ENCODE measurements around the gene P4HB. TPM values are rescaled to one million over a fixed set of nuclear protein-coding genes. Genes with fewer than 3 reads are reported as not detected.

The P4HB gene
- total RNA-seq, 2 donors from 2014 or later, result 560 to 669 TPM

GRCh38 chr17:81821603-81822311, 38.6 kb downstream of the P4HB start:
- intact Hi-C loops (cut with DNase I, micrococcal nuclease), result no loop called here
- ATAC-seq (peak; percentile 94), DNase-seq (peak; percentile 95 to 96)

DNA sequence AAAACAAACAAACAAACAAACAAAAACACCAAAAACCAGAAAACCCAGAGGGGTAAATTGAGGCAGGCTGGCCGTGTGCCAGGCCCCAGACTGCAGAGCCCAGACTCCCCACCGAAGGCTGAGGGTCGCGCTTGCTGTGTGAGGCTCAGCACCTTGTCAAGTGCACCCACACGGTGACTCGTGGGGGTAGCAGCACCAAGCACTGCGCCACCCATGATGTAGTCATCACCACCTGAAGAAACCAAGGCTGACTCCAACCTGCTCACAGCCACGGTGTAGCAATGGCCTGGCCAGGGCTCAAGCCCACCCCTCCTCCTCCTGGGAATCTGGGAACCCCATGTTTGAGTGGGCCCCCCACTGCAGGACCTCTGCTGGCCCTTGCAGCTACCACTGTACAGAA, 39.2 kb downstream of the P4HB start:
- intact Hi-C loops (cut with DNase I, micrococcal nuclease), result no loop called here
- DNase-seq (no peak), ATAC-seq (no peak)

DNA sequence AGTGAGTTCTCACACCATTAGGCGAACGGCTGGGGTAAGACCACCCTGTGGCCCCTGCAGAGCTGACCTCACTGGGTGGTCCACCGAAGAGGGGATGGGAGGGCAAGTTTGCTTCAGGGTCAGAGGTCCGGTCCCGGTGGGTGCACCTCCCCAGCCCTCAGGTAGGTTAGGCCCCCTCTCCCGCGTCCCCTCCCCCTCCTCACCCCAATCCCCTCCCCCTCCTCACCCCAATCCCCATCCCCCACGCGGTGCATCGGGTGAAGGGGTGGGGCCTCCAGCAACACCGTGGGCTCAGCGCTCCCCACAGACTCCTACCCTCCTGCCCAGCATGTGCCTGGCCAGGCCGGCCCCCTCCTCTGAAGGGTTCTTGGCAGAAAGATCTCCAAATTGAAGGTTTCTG, 40.6 kb downstream of the P4HB start:
- intact Hi-C loops (cut with DNase I, micrococcal nuclease), result no loop called here
- no peak for DNase-seq
- ATAC-seq, result no peak

- intact Hi-C loops (cut with DNase I, micrococcal nuclease), result no loop called here
- DNase-seq, result no peak
- no peak for ATAC-seq
Observed at GRCh38 chr17:81817758-81818147, 42.6 kb downstream of the P4HB start.

- DNase-seq, result peak; percentile 44 to 77
- peak; percentile 95 for ATAC-seq
- intact Hi-C loops (cut with DNase I, micrococcal nuclease), result no loop called here
Observed at GRCh38 chr17:81815646-81815986, 44.7 kb downstream of the P4HB start.

- ATAC-seq (peak; percentile 34), DNase-seq (no peak)
- intact Hi-C loops (cut with DNase I, micrococcal nuclease), result no loop called here
Observed at GRCh38 chr17:81814748-81815645, 45.3 kb downstream of the P4HB start.

DNA sequence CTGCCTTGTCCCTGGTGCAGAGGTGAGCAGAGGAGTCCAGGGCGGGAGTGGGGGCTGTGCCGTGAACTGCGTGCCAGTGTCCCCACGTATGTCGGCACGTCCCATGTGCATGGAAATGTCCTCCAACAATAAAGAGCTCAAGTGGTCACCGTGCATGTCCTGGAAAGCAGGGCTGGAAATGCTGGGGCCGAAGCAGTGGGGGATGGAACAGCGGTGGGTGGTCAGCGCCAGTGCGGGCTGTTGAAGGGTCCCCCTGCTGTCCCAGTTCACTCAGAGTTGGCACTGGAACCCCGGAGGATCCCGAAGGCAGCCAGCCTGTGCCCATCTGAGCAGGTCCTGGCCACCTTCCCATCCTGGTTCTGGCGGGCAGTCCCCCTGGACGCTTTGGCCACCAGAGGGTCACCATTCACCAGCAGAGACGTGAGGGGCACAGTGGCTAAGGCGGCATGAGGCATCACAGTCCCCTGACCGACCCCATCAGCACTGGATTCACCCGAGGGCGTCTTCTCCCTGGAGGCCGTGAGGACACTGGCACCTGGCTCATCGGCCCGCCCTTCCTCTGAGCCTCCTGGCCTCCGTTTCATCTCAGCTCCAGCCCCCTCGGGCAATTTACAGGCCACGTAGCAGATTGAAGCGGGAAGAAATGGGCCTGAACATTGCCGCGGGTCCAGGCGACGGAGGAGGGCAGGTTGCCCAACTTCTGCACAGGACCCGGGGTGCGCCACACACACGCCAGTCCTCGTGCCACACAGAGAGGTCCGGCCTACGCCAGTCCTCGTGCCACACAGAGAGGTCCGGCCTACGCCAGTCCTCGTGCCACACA, 46.3 kb downstream of the P4HB start:
- DNase-seq (no peak), ATAC-seq (no peak)
- intact Hi-C loops (cut with DNase I, micrococcal nuclease), result no loop called here

DNA sequence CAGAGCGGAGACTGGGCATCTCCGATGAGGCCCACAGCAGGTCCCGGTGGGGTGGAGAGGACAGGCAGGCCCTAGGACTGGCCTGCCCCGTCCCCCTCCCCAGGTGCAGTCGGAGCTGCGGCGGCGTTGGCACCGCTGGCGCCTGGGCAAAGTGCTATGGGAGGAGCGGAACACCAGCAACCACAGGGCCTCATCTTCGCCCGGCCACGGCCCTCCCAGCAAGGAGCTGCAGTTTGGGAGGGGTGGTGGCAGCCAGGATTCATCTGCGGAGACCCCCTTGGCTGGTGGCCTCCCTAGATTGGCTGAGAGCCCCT, 47.0 kb downstream of the P4HB start:
- DNase-seq (no peak), ATAC-seq (no peak)
- intact Hi-C loops (cut with DNase I, micrococcal nuclease), result no loop called here

DNA sequence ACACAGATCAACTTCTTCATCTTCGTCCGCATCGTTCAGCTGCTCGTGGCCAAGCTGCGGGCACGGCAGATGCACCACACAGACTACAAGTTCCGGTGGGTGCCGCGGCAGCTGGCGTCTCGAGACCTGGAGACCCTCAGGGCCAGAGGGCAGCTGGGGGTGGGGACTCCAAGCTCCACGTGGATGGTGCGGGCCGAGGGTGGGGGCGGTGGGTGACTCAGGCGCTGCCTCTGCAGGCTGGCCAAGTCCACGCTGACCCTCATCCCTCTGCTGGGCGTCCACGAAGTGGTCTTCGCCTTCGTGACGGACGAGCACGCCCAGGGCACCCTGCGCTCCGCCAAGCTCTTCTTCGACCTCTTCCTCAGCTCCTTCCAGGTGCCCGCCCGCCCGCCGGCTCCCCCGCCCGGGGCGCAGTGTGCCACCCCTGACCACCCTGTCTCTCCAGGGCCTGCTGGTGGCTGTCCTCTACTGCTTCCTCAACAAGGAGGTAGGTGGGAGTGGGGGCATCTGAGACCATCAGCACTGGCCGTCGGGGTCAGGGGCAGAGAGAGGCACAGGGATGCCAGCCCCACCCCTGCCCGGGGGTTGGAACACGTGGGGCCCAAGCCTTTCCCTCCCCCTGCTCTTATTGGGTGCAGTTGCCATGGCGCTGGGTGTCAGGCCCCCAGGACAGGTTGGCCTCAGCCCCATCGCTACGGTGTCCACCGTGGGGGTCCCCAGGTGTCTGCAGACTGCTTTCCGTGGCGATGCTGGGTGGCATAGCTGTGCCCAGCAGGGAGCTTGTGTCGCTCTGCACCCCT, 47.6 kb downstream of the P4HB start:
- no peak for DNase-seq
- no peak for ATAC-seq
- intact Hi-C loops (cut with DNase I, micrococcal nuclease), result no loop called here

DNA sequence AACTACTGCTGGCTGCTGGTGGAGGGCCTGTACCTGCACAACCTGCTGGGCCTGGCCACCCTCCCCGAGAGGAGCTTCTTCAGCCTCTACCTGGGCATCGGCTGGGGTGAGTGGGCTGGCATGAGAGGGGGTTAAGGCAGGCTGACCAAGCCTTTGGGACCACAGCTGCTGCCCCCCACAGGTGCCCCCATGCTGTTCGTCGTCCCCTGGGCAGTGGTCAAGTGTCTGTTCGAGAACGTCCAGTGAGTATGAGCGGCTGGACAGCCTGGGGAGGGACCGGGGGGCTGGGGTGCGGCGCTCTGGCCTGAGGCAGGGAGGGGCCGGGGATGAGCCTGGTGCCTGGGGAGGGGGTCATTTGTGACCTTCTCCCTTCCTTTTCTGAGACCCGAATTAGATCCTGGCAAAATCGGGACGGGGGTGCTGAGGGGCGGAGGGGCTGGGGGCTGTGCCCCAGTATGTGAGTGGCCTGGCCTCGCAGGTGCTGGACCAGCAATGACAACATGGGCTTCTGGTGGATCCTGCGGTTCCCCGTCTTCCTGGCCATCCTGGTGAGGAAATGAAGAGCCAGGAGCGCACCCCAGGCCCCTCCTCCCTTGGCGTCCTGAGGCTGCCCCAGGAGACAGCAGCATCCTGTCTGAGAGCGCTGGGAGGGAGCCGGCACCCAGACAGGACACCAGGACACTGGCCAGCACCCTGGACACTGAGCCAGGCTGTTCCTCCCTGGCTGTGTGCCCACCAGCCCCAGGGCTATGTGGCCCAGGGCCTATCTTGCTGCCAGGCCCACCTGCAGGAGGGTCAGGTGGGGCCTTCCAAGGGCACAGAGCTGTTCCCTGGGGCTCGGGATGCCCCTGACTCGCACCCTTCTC, 48.4 kb downstream of the P4HB start:
- intact Hi-C loops (cut with DNase I, micrococcal nuclease), result no loop called here
- no peak for DNase-seq
- no peak for ATAC-seq

- intact Hi-C loops (cut with DNase I, micrococcal nuclease), result no loop called here
- no peak for DNase-seq
- no peak for ATAC-seq
Observed at GRCh38 chr17:81810892-81811704, 49.2 kb downstream of the P4HB start.

GRCh38 chr17:81810476-81810875, 49.9 kb downstream of the P4HB start:
- intact Hi-C loops (cut with DNase I, micrococcal nuclease), result no loop called here
- DNase-seq (no peak), ATAC-seq (no peak)

- DNase-seq (no peak), ATAC-seq (no peak)
- intact Hi-C loops (cut with DNase I, micrococcal nuclease), result no loop called here
Observed at GRCh38 chr17:81809556-81809998, 50.8 kb downstream of the P4HB start.

- intact Hi-C loops (cut with DNase I, micrococcal nuclease), result no loop called here
- ATAC-seq (no peak), DNase-seq (no peak)
Observed at GRCh38 chr17:81808778-81809555, 51.4 kb downstream of the P4HB start.

- intact Hi-C loops (cut with DNase I, micrococcal nuclease), result no loop called here
- ATAC-seq, result peak; percentile 12
Observed at GRCh38 chr17:81807839-81808238, 52.5 kb downstream of the P4HB start.

GRCh38 chr17:81807210-81807719, 53.1 kb downstream of the P4HB start:
- DNase-seq (no peak), ATAC-seq (no peak)
- intact Hi-C loops (cut with DNase I, micrococcal nuclease), result no loop called here

More at GRCh38 chr17:81807839-81808238, 52.5 kb downstream of the P4HB start:
- no peak for DNase-seq

Measured in left colon (tissue), 2 donors.